GM18505 (cell line): Measurements from ENCODE around the gene LGALS13.

Source experiments
- ATAC-seq: cut with Tn5 transposase; IDR thresholded peaks from one replicate; pipeline ENCODE4 v1.9.1; 2021; ENCODE audit not compliant: unreplicated experiment
- POLR2A ChIP-seq: IDR thresholded peaks from 4 replicates; pipeline ENCODE4 v1.6.1; 2011; ENCODE audit warnings: borderline replicate concordance; ENCODE audit not compliant: insufficient read depth, insufficient read length; ENCODE audit errors: extremely low read depth

Gene LGALS13

DNA sequence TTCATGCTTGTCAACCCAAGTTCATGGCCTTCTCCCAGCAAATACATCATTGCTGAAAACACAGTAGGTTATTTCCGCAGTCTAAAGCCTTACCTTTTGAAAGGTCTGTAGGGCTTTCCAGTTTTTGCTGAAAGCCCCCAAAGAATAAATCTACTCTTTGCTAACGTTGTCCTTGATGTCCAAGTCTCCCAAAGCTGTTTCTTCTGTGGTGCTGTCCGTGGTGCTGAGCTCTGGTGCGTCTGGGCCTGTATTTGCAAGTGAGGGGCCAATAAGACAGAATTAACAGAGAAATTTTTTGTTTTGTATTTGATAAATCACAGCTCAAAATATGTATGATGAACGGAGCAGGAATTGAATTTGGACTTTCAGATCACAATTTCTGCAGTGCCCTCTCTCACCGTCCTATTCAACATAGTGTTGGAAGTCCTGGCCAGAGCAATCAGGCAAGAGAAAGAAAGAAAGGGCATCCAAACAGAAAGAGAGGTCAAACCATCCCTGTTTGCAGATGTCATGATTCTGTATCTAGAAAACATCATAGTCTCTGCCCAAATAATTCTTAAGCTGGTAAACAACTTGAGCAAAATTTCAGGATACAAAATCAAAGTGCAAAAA, 43.6 kb downstream of the LGALS13 start:
- ATAC-seq, result no peak
- TF ChIP-seq POLR2A, result no peak

DNA sequence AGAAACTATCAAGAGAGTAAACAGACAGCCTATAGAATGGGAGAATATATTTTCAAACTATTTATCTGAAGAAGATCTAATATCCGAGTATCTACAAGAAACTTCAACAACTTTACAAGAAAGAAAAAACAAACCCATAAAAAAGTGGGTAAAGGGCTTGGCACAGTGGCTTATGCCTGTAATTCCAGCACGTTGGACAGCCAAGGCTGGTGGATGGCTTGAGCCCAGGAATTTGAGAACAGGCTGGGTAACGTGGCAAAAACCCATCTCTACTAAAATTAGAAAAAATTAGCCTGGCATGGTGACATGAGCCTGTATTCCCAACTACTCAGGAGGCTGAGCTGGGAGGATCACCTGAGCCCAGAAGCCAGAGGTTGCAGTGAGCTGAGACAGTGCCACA, 45.6 kb downstream of the LGALS13 start:
- TF ChIP-seq POLR2A, result no peak
- no peak for ATAC-seq

DNA sequence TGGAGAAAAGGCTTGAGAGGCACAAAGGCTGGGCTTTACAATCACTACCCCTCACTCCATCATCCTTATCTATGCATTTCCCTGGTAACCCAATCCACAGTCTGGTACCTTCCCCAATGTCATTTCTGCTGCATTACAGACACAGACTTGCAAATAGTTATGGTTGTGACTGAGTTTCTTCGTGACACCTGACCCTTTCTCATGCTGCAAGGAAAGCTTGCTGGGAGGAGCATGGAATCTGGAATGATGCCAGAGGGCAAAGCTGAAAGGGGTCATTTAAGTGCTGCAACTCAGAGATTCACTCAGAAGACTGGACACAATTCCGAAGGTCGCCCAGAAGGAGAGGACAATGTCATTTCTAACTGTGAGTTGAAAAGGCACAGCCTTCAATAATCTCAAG, 53.3 kb downstream of the LGALS13 start, which contains the start of gene LGALS16:
LGALS16 (plus strand) TSS at position 301 of the 400 bp plus-strand sequence; CDS start at position 350, 49 bp downstream.
- TF ChIP-seq POLR2A, result no peak
- ATAC-seq, result no peak
